GM12865 (cell line): Measurements from ENCODE around the gene THRB.

ENCODE experiments used
- DNase-seq: peaks from one replicate; pipeline ENCODE4 v3.0.0; 2010; ENCODE audit warnings: low read depth
- H3K4me3 ChIP-seq: 2 replicates; pipeline ENCODE4 v1.5.1; 2011; ENCODE audit warnings: mild to moderate bottlenecking, low read depth, low read length, control low read depth
- TF ChIP-seq, protein P1 (sequence below): IDR thresholded peaks from 2 replicates; pipeline ENCODE4 v1.5.1; 2011; ENCODE audit warnings: low read length, control low read depth, low read depth, inconsistent platforms; ENCODE audit not compliant: insufficient read depth; ENCODE audit errors: missing control alignments

THRB gene

DNA sequence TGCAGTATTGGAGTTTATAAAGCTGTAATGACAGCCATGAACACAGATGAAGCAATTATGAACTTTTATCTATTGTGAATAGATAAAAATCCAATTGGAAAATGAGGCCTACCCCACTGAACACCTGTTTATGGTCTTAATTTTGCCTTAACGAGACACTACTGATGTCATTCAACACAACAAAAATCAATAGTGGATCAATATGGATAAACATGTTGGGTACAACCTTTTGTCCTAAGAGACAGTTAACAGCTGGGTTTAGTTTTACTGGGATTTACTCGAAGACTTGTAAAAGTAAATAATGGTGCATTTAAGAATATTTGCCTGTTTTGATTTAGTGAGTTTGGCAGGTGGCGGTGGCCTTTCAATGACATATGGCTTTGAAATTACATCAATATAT lies 331.7 kb downstream of the THRB start:
- TF ChIP-seq, protein P1, sequence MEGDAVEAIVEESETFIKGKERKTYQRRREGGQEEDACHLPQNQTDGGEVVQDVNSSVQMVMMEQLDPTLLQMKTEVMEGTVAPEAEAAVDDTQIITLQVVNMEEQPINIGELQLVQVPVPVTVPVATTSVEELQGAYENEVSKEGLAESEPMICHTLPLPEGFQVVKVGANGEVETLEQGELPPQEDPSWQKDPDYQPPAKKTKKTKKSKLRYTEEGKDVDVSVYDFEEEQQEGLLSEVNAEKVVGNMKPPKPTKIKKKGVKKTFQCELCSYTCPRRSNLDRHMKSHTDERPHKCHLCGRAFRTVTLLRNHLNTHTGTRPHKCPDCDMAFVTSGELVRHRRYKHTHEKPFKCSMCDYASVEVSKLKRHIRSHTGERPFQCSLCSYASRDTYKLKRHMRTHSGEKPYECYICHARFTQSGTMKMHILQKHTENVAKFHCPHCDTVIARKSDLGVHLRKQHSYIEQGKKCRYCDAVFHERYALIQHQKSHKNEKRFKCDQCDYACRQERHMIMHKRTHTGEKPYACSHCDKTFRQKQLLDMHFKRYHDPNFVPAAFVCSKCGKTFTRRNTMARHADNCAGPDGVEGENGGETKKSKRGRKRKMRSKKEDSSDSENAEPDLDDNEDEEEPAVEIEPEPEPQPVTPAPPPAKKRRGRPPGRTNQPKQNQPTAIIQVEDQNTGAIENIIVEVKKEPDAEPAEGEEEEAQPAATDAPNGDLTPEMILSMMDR = no peak
- H3K4me3 ChIP-seq = no peak overlapping the region
- no peak for DNase-seq

- TF ChIP-seq, protein P1 = no peak
- DNase-seq = no peak
- no peak overlapping the region for H3K4me3 ChIP-seq
These were observed 332.8 kb downstream of the THRB start for GRCh38 chr3:24161841-24162240.

DNA sequence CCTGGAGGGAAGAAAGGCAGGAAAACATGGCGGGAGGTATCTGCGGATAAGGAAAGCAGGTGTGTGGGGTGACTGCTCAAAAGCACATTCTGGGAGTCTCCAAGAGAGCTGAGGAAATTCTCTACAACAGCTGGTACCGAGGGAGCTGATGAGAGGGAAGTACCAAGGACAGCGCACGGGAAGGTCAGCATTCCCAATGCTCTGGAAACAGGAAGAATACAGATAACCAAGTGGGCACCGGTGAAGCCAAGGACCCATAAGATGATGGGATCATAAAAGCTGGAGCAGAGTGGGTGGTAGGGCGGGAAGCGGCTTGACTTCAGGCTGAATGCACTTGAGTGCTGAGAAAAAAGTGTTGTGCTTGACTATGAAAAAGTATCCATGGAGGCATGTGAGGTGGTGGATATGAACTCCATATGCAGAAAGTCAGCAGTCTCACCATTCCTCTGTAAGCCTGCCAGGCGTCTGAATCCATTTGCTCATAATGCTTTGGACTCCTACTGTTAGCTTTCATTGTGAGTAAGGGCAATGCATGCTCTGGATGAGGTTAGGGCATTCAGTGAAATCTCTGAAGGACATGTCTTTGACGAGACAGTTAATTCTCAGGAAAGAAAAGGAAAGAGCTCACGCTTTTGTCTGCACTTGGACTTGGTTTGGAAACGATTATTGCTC lies 334.1 kb downstream of the THRB start:
- H3K4me3 ChIP-seq = no peak overlapping the region
- TF ChIP-seq, protein P1 = no peak
- DNase-seq = no peak

DNA sequence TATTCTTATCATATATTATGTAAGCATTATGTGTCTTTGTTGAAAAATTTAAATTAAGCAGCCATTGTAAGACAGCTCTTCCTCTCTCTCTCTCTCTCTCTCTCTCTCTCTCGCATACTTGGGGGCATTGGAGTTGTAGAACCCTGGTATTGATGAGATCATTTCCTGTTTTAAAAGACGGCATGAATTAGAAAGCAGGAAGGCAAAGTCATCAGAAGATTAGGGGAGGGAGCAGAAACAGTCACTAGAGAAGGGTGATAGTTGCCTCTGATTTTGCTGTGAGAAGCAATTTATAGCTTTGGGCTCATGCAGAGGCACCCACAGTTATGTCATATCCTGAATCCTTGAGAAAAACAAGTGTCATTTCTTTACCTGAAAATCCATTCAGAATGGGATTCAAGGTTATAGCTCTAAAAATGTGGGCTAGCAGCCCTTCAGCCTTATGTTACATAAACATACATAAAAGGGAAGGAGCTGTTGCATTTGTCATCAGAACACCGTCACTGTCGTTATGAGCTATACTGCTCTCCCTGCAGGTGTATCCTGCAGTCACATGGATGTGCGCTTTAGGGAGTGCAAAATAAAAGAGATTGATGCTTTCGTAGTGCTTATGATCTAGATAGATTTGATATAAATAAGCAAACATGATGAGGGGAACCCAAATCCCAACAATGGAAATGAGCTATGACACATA lies 335.7 kb downstream of the THRB start:
- DNase-seq = no peak
- TF ChIP-seq, protein P1 = no peak
- H3K4me3 ChIP-seq = no peak overlapping the region

DNA sequence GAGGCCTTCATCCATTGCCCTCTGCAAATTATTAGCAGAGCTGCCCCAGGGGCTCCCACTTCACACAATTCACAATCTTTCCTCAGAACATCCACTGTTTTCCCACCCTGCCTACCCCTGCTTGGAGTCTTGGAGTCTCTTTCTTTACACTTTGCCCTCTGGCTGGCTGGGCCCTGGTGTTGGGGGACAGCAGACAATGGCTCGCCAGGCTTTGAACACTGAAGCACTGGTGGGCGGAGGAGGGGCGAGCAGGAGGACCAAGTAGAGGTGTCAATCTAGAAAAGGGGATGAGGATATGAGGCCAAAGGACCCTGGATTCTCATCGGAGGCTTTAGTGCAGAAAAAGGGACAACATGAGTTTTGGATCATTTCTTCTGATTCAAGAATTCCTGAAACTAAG lies 337.5 kb downstream of the THRB start:
- DNase-seq = no peak
- TF ChIP-seq, protein P1 = no peak

DNA sequence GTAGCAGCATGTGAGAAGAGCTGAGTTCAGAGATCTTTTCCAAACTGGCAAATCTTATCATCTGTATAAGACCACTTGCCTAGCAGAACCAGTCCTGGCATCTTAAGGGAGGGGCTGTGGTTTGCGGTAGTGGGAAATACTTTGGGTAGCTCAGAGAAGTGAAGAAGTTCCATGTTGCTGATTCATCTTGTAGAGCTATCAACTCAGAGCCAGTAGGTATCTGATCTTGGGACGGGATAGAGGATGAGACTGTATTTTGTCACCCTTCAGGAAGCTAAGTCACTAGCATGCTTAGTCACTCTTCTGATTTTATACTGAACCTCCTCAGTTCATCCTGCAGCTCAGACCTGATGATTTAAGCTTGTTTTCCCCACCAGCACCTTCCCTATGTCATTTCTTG lies 338.2 kb downstream of the THRB start:
- H3K4me3 ChIP-seq = no peak overlapping the region
- TF ChIP-seq, protein P1 = no peak
- no peak for DNase-seq

More for the DNA sequence above, 337.5 kb downstream of the THRB start:
- no peak overlapping the region for H3K4me3 ChIP-seq
